ENCODE data around the gene SH3GL3. TPM values are rescaled to one million over a fixed set of nuclear protein-coding genes. Genes with fewer than 3 reads are reported as not detected.

Gene SH3GL3
- total RNA-seq, 1 experiment from 2014 or later, result not detected

GRCh38 chr15:83533410-83533962 lies 86.3 kb downstream of the SH3GL3 start:
- H3K27me3 ChIP-seq (replicated peaks; ENCODE audit: control insufficient read depth, insufficient read depth, low read length), result no peaks in the 10 kb centered on the region
- no peaks in the 10 kb centered on the region for H3K4me1 ChIP-seq
- H3K36me3 ChIP-seq (ENCODE audit: control insufficient read depth, insufficient read depth, low read length), result no peaks in the 10 kb centered on the region
- POLR2A ChIA-PET, result no interaction called here
- H3K36me3 Mint-ChIP-seq (ENCODE audit: insufficient read depth, unreplicated experiment), result no peaks in the 10 kb centered on the region
- no TSS peak for BruUV-seq (replicated peaks)
- no peak overlapping the region for H3K4me3 ChIP-seq (ENCODE audit: low read depth, low read length)
- no peaks in the 10 kb centered on the region for H3K27me3 Mint-ChIP-seq (ENCODE audit: insufficient read depth, unreplicated experiment)
- intact Hi-C loops (cut with micrococcal nuclease; ENCODE audit: unreplicated experiment), result no loop called here
- no peaks in the 10 kb centered on the region for H3K4me1 Mint-ChIP-seq (ENCODE audit: low read depth, unreplicated experiment)
- TF ChIP-seq, protein P1, sequence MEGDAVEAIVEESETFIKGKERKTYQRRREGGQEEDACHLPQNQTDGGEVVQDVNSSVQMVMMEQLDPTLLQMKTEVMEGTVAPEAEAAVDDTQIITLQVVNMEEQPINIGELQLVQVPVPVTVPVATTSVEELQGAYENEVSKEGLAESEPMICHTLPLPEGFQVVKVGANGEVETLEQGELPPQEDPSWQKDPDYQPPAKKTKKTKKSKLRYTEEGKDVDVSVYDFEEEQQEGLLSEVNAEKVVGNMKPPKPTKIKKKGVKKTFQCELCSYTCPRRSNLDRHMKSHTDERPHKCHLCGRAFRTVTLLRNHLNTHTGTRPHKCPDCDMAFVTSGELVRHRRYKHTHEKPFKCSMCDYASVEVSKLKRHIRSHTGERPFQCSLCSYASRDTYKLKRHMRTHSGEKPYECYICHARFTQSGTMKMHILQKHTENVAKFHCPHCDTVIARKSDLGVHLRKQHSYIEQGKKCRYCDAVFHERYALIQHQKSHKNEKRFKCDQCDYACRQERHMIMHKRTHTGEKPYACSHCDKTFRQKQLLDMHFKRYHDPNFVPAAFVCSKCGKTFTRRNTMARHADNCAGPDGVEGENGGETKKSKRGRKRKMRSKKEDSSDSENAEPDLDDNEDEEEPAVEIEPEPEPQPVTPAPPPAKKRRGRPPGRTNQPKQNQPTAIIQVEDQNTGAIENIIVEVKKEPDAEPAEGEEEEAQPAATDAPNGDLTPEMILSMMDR (IDR thresholded peaks at IDR 0.05; ENCODE audit: insufficient read depth in 1 of 2, low read depth in 1 of 2, low read length in 1 of 2, severe bottlenecking in 1 of 2, unreplicated experiment in 1 of 2), result no peak
- H3K9me3 ChIP-seq, result peaks cover 5% of the 10 kb centered on the region
- peaks cover 4% of the 10 kb centered on the region for H3K9me3 Mint-ChIP-seq (ENCODE audit: unreplicated experiment)
- no peak overlapping the region for H3K4me3 Mint-ChIP-seq (ENCODE audit: unreplicated experiment)
- CTCF ChIA-PET, result no interaction called here
- H3K27ac Mint-ChIP-seq (ENCODE audit: unreplicated experiment), result no peak overlapping the region
- DNase-seq, result no peak

DNA sequence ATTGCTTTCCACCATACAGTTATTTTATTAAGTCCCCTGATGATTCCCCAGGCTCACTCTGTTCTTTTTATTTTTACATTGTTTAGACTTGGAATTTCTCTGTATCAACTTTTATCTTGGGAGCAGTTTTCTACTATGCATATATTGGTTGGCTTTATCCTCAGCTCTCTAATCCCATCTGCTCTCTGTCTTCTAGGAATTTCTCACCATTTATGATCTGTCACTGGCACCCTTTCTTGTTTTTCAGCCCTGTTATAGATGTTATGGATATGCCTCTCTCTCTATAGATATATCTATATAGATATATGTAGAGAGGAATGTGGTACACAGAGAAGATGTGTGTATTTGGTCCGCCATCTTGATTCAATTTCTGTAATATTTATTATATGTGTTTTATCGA lies 90.5 kb downstream of the SH3GL3 start:
- no peaks in the 10 kb centered on the region for H3K27me3 Mint-ChIP-seq (ENCODE audit: insufficient read depth, unreplicated experiment)
- intact Hi-C loops (cut with micrococcal nuclease; ENCODE audit: unreplicated experiment), result no loop called here
- H3K4me1 Mint-ChIP-seq (ENCODE audit: low read depth, unreplicated experiment), result no peaks in the 10 kb centered on the region
- H3K4me3 ChIP-seq (ENCODE audit: low read depth, low read length), result no peak overlapping the region
- H3K9me3 ChIP-seq, result no peaks in the 10 kb centered on the region; the same call in 1 of the 2 replicates
- H3K27me3 ChIP-seq (replicated peaks; ENCODE audit: control insufficient read depth, insufficient read depth, low read length), result no peaks in the 10 kb centered on the region
- no peaks in the 10 kb centered on the region for H3K36me3 Mint-ChIP-seq (ENCODE audit: insufficient read depth, unreplicated experiment)
- no peaks in the 10 kb centered on the region for H3K9me3 Mint-ChIP-seq (ENCODE audit: unreplicated experiment)
- POLR2A ChIA-PET, result no interaction called here
- CTCF ChIA-PET, result no interaction called here
- TF ChIP-seq, protein P1 (IDR thresholded peaks at IDR 0.05; ENCODE audit: insufficient read depth in 1 of 2, low read depth in 1 of 2, low read length in 1 of 2, severe bottlenecking in 1 of 2, unreplicated experiment in 1 of 2), result no peak
- BruUV-seq (replicated peaks), result no TSS peak
- no peak overlapping the region for H3K4me3 Mint-ChIP-seq (ENCODE audit: unreplicated experiment)
- DNase-seq, result no peak
- H3K36me3 ChIP-seq (ENCODE audit: control insufficient read depth, insufficient read depth, low read length), result no peaks in the 10 kb centered on the region
- H3K27ac Mint-ChIP-seq (ENCODE audit: unreplicated experiment), result no peak overlapping the region
- H3K4me1 ChIP-seq, result no peaks in the 10 kb centered on the region

DNA sequence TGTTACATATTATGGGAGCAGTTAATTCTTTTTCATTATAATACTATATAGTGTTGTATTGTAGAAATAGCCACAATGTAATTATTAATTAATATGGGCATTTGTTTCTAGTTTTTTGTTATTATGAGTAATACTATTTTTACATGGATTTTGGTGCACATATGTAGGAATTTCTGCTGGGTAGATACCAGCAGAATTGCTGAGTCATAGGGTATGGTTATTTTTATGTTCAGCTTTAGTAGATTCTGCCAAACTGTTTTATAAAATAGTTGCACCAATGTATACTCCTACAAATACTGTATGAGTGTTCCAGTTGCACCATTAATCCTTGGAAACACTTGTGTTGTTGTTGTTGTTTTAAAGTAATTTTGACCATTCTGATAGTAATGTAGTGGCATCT lies 91.5 kb downstream of the SH3GL3 start:
- Histone ChIP-seq H3K9me3 (no peaks in the 10 kb centered on the region; the same call in 1 of the 2 replicates), H3K4me1 (no peaks in the 10 kb centered on the region), H3K4me3 (ENCODE audit: low read depth, low read length) (no peak overlapping the region), H3K27me3 (replicated peaks; ENCODE audit: control insufficient read depth, insufficient read depth, low read length) (no peaks in the 10 kb centered on the region), H3K36me3 (ENCODE audit: control insufficient read depth, insufficient read depth, low read length) (no peaks in the 10 kb centered on the region)
- Mint-ChIP-seq H3K4me3 (ENCODE audit: unreplicated experiment) (no peak overlapping the region), H3K36me3 (ENCODE audit: insufficient read depth, unreplicated experiment) (no peaks in the 10 kb centered on the region), H3K4me1 (ENCODE audit: low read depth, unreplicated experiment) (no peaks in the 10 kb centered on the region), H3K27me3 (ENCODE audit: insufficient read depth, unreplicated experiment) (no peaks in the 10 kb centered on the region), H3K9me3 (ENCODE audit: unreplicated experiment) (peaks cover 5% of the 10 kb centered on the region), H3K27ac (ENCODE audit: unreplicated experiment) (no peak overlapping the region)
- TF ChIP-seq, protein P1 (IDR thresholded peaks at IDR 0.05; ENCODE audit: insufficient read depth in 1 of 2, low read depth in 1 of 2, low read length in 1 of 2, severe bottlenecking in 1 of 2, unreplicated experiment in 1 of 2), result no peak
- BruUV-seq (replicated peaks), result no TSS peak
- no peak for DNase-seq
- POLR2A ChIA-PET, result no interaction called here
- CTCF ChIA-PET, result no interaction called here
- intact Hi-C loops (cut with micrococcal nuclease; ENCODE audit: unreplicated experiment), result no loop called here

Measured in Caco-2 (cell line).